Lower leg skin (tissue), 4 donors: ENCODE data around the gene OR5P2. TPM values are rescaled to one million over a fixed set of nuclear protein-coding genes. Genes with fewer than 3 reads are reported as not detected.

ENCODE experiments used
- DNase-seq, 2 donors: peaks; one replicate each; pipeline ENCODE4 v3.0.0-alpha.2; 2019; ENCODE audit warnings: low spot score in 2 of 2
- H3K4me3 ChIP-seq: fragments of 200-600 bp; sonication (generic); 2 replicates; pipeline ENCODE4 v1.5.1; 2017; ENCODE audit warnings: mild to moderate bottlenecking, low read depth; ENCODE audit not compliant: poor library complexity, severe bottlenecking
- POLR2A ChIP-seq, 2 donors: fragments of 450-650 bp; IDR thresholded peaks; one replicate each; pipeline ENCODE4 v1.6.1; 2016 to 2017; ENCODE audit warnings: antibody characterized with exemption in 2 of 2, mild to moderate bottlenecking in 1 of 2, moderate library complexity in 1 of 2
- WGBS, 2 donors: methylation state at CpG; one replicate each; pipeline ENCODE4 v1.1.5; 2018; 5-methylcytosine and 5-hydroxymethylcytosine counted together
- intact Hi-C: fragments of 100-400 bp; cut with DNase I; formaldehyde crosslinking; loops from one replicate; pipeline ENCODE4 v1.15.0; 2023; ENCODE audit warnings: low total_unique reads
- total RNA-seq, 4 donors: library from RNA; depleted of rRNA; stranded (reverse); fragments of >200 nt; gene quantifications; one replicate each; pipeline ENCODE4 v1.1.0, GENCODE V29; 2016
- TF ChIP-seq, protein P1 (sequence below), 3 donors: fragments of 450-650 bp; IDR thresholded peaks; one replicate each; pipeline ENCODE4 v1.5.1; 2016; ENCODE audit warnings: antibody characterized with exemption in 3 of 3, mild to moderate bottlenecking in 3 of 3, moderate library complexity in 2 of 3

The OR5P2 gene, protein sequence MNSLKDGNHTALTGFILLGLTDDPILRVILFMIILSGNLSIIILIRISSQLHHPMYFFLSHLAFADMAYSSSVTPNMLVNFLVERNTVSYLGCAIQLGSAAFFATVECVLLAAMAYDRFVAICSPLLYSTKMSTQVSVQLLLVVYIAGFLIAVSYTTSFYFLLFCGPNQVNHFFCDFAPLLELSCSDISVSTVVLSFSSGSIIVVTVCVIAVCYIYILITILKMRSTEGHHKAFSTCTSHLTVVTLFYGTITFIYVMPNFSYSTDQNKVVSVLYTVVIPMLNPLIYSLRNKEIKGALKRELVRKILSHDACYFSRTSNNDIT
- 1 to 10 TPM; 2.5 to 4.0 (median 3.0) TPM for total RNA-seq

GRCh38 chr11:7796842-7797241 lies at the start of gene OR5P2:
Gene OR5P2 (minus strand): TSS chr11:7796942. CDS start chr11:7796942, 0 bp downstream.
- no peak for DNase-seq
- WGBS, 2 donors, result 79 to 91% methylated on average over 5 of the region's 5 CpGs
- H3K4me3 ChIP-seq, result no peak within 1 kb of the TSS
- intact Hi-C loops, result no loop called here
- TF ChIP-seq, protein P1, sequence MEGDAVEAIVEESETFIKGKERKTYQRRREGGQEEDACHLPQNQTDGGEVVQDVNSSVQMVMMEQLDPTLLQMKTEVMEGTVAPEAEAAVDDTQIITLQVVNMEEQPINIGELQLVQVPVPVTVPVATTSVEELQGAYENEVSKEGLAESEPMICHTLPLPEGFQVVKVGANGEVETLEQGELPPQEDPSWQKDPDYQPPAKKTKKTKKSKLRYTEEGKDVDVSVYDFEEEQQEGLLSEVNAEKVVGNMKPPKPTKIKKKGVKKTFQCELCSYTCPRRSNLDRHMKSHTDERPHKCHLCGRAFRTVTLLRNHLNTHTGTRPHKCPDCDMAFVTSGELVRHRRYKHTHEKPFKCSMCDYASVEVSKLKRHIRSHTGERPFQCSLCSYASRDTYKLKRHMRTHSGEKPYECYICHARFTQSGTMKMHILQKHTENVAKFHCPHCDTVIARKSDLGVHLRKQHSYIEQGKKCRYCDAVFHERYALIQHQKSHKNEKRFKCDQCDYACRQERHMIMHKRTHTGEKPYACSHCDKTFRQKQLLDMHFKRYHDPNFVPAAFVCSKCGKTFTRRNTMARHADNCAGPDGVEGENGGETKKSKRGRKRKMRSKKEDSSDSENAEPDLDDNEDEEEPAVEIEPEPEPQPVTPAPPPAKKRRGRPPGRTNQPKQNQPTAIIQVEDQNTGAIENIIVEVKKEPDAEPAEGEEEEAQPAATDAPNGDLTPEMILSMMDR (IDR thresholded peaks at IDR 0.05), result no peak
- no peak for TF ChIP-seq POLR2A (IDR thresholded peaks at IDR 0.05)

DNA sequence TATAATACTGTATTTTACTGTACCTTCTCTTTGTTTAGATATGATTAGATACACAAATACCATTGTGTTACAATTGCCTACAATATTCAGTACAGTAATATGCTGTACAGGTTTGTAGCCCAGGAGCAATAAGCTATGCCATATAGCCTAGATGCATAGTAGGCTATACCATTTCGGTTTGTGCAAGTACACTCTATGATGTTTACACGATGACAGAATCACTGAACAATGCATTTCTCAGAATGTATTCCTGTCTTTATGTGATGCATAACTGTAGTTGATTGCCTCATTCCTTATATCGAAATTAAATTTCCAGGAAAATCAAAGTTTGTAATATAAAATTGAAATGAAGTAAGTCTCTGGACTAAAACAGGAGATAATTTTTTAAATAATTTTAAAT lies 49.3 kb upstream of the OR5P2 start:
- WGBS, 2 donors, result 84 to 91% methylated on average over 3 of the region's 3 CpGs

GRCh38 chr11:7844986-7845385 lies 48.2 kb upstream of the OR5P2 start:
- TF ChIP-seq, protein P1 (IDR thresholded peaks at IDR 0.05), result no peak
- TF ChIP-seq POLR2A (IDR thresholded peaks at IDR 0.05), result no peak
- 45 to 49% methylated on average over 3 of the region's 3 CpGs for WGBS, 2 donors
- intact Hi-C loops, result no loop called here
- no peak for DNase-seq
- no peak overlapping the region for H3K4me3 ChIP-seq

More for the DNA sequence above, 49.3 kb upstream of the OR5P2 start:
- TF ChIP-seq, protein P1 (IDR thresholded peaks at IDR 0.05), result no peak
- no peak for TF ChIP-seq POLR2A (IDR thresholded peaks at IDR 0.05)
- no peak overlapping the region for H3K4me3 ChIP-seq
- intact Hi-C loops, result no loop called here
- DNase-seq, result no peak

DNA sequence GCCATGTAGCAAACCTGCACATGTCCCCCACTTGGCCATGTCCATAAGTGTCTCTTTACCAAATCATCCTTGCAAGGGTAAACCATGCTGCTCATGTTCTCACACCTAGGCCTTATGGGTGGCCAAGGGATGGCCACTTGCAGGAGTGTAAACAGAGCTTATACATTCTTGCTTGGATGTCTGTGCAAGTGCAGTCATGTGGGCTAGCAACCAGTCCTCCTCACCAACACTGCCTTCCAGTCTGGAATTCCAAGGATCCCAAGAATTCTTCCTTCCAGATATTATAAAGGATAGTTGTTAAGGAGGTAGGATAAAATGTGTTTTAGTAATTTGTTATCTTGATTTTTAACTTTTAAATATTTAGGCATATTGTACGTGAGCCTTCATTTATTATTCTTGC lies 47.8 kb upstream of the OR5P2 start:
- TF ChIP-seq POLR2A (IDR thresholded peaks at IDR 0.05), result no peak
- TF ChIP-seq, protein P1 (IDR thresholded peaks at IDR 0.05), result no peak
- no peak overlapping the region for H3K4me3 ChIP-seq
- intact Hi-C loops, result no loop called here
- 65 to 69% methylated on average over 1 of the region's 1 CpG for WGBS, 2 donors
- no peak for DNase-seq

GRCh38 chr11:7840578-7840977 lies 43.8 kb upstream of the OR5P2 start:
- no peak overlapping the region for H3K4me3 ChIP-seq
- 80 to 81% methylated on average over 2 of the region's 2 CpGs for WGBS, 2 donors
- no peak for DNase-seq
- TF ChIP-seq POLR2A (IDR thresholded peaks at IDR 0.05), result no peak
- TF ChIP-seq, protein P1 (IDR thresholded peaks at IDR 0.05), result no peak
- intact Hi-C loops, result no loop called here

DNA sequence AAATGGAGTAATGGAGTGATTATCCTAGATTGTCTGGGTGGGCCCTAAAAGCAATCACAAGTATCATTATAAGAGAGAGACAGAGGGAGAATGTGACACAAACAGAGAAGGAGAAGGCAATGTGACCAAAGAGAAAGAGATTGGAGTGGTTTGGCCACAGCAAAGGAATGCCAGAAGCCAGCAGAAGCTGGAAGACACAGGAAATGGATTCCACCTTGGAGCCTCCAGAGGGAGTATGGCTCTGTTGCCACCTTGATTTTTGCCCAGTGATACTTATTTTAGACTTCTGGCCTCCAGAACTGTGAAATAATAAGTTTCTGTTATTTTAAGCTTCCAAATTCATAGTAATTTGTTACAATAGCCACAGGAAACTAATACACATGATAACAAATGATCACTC lies 36.8 kb upstream of the OR5P2 start:
- TF ChIP-seq POLR2A (IDR thresholded peaks at IDR 0.05), result no peak
- TF ChIP-seq, protein P1 (IDR thresholded peaks at IDR 0.05), result no peak
- intact Hi-C loops, result no loop called here
- DNase-seq, result no peak
- H3K4me3 ChIP-seq, result no peak overlapping the region
